ENCODE data around the gene PURA. TPM values are rescaled to one million over a fixed set of nuclear protein-coding genes. Genes with fewer than 3 reads are reported as not detected.

PURA gene
- total RNA-seq, 2 donors from 2014 or later: 41.6 to 44.3 TPM

DNA sequence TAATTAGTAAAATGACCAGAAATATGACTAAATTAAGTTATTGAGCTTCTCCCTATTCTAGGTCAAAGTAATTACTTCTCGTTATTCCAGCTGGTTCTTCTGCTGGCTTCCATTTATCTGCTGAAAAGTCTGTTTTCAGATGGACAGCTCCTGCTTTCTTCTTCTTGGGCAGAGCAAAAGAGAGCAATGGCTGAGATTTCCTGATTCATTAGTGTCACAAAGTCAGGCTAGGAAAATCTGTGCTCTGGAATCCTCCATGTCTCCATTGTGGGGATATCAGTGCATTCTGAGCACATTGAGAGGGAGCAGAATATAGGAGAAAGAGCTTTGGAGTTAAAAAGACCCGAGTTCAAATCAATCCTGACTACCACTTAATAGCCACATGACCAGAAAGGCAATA is 37.1 kb upstream of the PURA start:
- no peak overlapping the region for H3K4me3 ChIP-seq
- no peaks in the 10 kb centered on the region for H3K36me3 ChIP-seq
- no peaks in the 10 kb centered on the region for H3K4me1 ChIP-seq (ENCODE audit: control insufficient read depth in 1 of 2, low read depth in 2 of 2)
- H3K9me3 ChIP-seq: no peaks in the 10 kb centered on the region
- no peak overlapping the region for H3K27ac ChIP-seq
- no peak for DNase-seq (ENCODE audit: low spot score)
- no peak for ATAC-seq (ENCODE audit: insufficient number of reproducible peaks, low FRiP score, low read depth)
- no peaks in the 10 kb centered on the region for H3K27me3 ChIP-seq (replicated peaks; ENCODE audit: insufficient read depth)
- TF ChIP-seq, protein P1, sequence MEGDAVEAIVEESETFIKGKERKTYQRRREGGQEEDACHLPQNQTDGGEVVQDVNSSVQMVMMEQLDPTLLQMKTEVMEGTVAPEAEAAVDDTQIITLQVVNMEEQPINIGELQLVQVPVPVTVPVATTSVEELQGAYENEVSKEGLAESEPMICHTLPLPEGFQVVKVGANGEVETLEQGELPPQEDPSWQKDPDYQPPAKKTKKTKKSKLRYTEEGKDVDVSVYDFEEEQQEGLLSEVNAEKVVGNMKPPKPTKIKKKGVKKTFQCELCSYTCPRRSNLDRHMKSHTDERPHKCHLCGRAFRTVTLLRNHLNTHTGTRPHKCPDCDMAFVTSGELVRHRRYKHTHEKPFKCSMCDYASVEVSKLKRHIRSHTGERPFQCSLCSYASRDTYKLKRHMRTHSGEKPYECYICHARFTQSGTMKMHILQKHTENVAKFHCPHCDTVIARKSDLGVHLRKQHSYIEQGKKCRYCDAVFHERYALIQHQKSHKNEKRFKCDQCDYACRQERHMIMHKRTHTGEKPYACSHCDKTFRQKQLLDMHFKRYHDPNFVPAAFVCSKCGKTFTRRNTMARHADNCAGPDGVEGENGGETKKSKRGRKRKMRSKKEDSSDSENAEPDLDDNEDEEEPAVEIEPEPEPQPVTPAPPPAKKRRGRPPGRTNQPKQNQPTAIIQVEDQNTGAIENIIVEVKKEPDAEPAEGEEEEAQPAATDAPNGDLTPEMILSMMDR (IDR thresholded peaks at IDR 0.05): no peak

DNA sequence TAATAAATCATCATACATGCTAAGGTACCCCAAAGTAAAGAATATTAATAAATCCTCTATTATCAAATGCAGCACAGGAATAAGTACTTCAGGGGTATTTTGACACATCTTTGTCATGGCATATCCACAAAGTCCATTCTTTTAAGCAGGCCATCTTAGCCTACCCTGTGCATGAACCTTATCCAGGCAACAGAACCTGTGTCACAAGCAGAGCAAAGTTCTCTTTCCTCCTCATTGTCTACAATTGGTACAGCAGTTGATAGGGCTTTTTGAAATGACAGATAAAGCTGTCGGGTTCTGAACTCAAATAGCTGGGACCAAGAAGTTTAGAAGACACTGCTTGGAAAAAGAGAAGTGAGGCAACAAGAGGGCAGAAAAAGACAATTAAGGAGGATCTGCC is 30.8 kb upstream of the PURA start:
- no peak overlapping the region for H3K4me3 ChIP-seq
- TF ChIP-seq, protein P1 (IDR thresholded peaks at IDR 0.05): no peak
- no peak overlapping the region for H3K27ac ChIP-seq
- ATAC-seq (ENCODE audit: insufficient number of reproducible peaks, low FRiP score, low read depth): no peak
- H3K27me3 ChIP-seq (replicated peaks; ENCODE audit: insufficient read depth): no peaks in the 10 kb centered on the region
- no peak for DNase-seq (ENCODE audit: low spot score)
- H3K9me3 ChIP-seq: no peaks in the 10 kb centered on the region
- H3K4me1 ChIP-seq (ENCODE audit: control insufficient read depth in 1 of 2, low read depth in 2 of 2): peaks cover 0 to 7% of the 10 kb centered on the region in 2 donors
- H3K36me3 ChIP-seq: no peaks in the 10 kb centered on the region

GRCh38 chr5:140083650-140084049 is 30.3 kb upstream of the PURA start:
- ATAC-seq (ENCODE audit: insufficient number of reproducible peaks, low FRiP score, low read depth) (no peak), DNase-seq (ENCODE audit: low spot score) (no peak)
- Histone ChIP-seq H3K27ac (no peak overlapping the region), H3K36me3 (no peaks in the 10 kb centered on the region), H3K9me3 (no peaks in the 10 kb centered on the region), H3K4me1 (ENCODE audit: control insufficient read depth in 1 of 2, low read depth in 2 of 2) (peaks cover 0 to 7% of the 10 kb centered on the region in 2 donors), H3K27me3 (replicated peaks; ENCODE audit: insufficient read depth) (no peaks in the 10 kb centered on the region), H3K4me3 (no peak overlapping the region)
- TF ChIP-seq, protein P1 (IDR thresholded peaks at IDR 0.05): no peak

DNA sequence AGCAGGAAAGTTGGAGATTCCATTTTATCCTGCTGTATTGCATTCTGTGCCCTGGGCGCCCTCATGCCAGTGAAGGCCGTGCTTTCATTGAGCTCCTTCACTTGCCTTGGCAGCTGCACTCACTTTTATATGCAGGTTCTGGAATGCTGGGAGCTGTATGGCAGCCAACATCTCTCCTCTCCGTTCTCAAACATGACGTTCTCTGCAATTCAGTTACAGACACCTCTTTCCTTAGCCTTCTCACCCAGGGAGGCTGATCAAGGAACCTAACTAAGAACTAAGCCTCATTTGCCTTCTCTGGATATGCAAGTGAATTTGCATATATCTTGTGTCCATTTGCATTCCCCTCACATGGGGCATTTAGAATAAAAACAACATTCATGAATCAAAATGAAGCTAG is 29.4 kb upstream of the PURA start:
- Histone ChIP-seq H3K4me3 (peak overlapping the region; percentile 14), H3K27me3 (replicated peaks; ENCODE audit: insufficient read depth) (no peaks in the 10 kb centered on the region), H3K4me1 (ENCODE audit: control insufficient read depth in 1 of 2, low read depth in 2 of 2) (peaks cover 0 to 7% of the 10 kb centered on the region in 2 donors), H3K9me3 (no peaks in the 10 kb centered on the region), H3K27ac (no peak overlapping the region), H3K36me3 (no peaks in the 10 kb centered on the region)
- DNase-seq (ENCODE audit: low spot score) (no peak), ATAC-seq (ENCODE audit: insufficient number of reproducible peaks, low FRiP score, low read depth) (no peak)
- TF ChIP-seq, protein P1 (IDR thresholded peaks at IDR 0.05): no peak

DNA sequence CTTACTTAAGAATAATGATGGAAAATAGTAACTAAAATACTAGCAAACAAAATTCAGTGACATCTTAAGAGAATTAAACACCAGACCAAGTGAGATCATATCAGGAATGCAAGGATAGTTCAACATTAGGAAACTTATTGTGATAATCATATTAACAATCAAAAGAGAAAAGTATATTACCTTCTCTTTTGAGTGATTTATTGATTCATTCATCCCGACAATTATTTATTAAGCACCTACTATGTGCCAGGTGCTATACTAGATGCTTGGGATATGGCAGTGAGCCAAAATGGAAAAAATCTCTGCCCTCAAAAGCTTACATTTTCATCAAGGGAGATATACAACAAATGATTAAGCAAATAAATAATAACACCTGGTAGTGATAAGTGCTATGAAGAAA is 23.7 kb upstream of the PURA start:
- DNase-seq (ENCODE audit: low spot score): no peak
- Histone ChIP-seq H3K9me3 (peaks cover 6% of the 10 kb centered on the region), H3K36me3 (no peaks in the 10 kb centered on the region), H3K27me3 (replicated peaks; ENCODE audit: insufficient read depth) (no peaks in the 10 kb centered on the region), H3K4me1 (ENCODE audit: control insufficient read depth in 1 of 2, low read depth in 2 of 2) (no peaks in the 10 kb centered on the region), H3K27ac (no peak overlapping the region), H3K4me3 (no peak overlapping the region)
- TF ChIP-seq, protein P1 (IDR thresholded peaks at IDR 0.05): no peak
- no peak for ATAC-seq (ENCODE audit: insufficient number of reproducible peaks, low FRiP score, low read depth)

Data from thoracic aorta (tissue), 2 donors.